ENCODE measurements around the gene PYGO1.
"Not testable (repeated sequence)": the region's sequence is repeated elsewhere in the genome, so short reads cannot be mapped to it uniquely, and the experiment has no call there.

PYGO1 gene

DNA sequence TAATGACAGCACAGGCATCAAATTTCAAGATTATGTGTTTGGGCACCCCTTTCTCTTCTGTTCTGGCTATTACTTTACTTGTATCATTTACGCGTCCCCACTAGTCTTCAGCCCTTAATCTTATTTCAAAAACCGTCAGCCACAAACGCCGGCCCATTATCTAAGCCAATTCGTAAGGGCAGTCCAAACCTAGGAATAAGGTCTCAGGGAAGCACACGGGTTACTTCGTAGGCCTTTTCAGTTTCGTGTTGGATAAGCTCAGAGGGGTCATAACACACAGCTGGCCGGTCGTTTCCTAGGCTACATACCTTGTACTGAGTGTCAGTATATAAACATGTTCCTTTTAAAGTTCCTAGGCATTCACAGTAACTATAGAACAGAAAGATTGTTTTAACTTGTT, 75.0 kb downstream of the PYGO1 start:
- Histone ChIP-seq H3K27ac (ENCODE audit: poor library complexity, severe bottlenecking) (no peak overlapping the region), H3K9me3 (ENCODE audit: severe bottlenecking) (no peaks in the 10 kb centered on the region), H3K36me3 (ENCODE audit: low read depth) (no peaks in the 10 kb centered on the region), H3K4me1 (ENCODE audit: insufficient read depth, poor library complexity, severe bottlenecking) (no peaks in the 10 kb centered on the region), H3K4me3 (ENCODE audit: severe bottlenecking) (no peak overlapping the region), H3K27me3 (ENCODE audit: insufficient read depth, poor library complexity, severe bottlenecking) (no peaks in the 10 kb centered on the region)
- TF ChIP-seq, protein P1, sequence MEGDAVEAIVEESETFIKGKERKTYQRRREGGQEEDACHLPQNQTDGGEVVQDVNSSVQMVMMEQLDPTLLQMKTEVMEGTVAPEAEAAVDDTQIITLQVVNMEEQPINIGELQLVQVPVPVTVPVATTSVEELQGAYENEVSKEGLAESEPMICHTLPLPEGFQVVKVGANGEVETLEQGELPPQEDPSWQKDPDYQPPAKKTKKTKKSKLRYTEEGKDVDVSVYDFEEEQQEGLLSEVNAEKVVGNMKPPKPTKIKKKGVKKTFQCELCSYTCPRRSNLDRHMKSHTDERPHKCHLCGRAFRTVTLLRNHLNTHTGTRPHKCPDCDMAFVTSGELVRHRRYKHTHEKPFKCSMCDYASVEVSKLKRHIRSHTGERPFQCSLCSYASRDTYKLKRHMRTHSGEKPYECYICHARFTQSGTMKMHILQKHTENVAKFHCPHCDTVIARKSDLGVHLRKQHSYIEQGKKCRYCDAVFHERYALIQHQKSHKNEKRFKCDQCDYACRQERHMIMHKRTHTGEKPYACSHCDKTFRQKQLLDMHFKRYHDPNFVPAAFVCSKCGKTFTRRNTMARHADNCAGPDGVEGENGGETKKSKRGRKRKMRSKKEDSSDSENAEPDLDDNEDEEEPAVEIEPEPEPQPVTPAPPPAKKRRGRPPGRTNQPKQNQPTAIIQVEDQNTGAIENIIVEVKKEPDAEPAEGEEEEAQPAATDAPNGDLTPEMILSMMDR (IDR thresholded peaks at IDR 0.05; ENCODE audit: poor library complexity, severe bottlenecking) = no peak
- ATAC-seq (ENCODE audit: low read depth) (no peak), DNase-seq (ENCODE audit: low spot score) (no peak)

- no peak overlapping the region for H3K27ac ChIP-seq (ENCODE audit: poor library complexity, severe bottlenecking)
- ATAC-seq (ENCODE audit: low read depth) (no peak), DNase-seq (ENCODE audit: low spot score) (no peak)
- H3K4me3 ChIP-seq (ENCODE audit: severe bottlenecking) = no peak overlapping the region
- TF ChIP-seq, protein P1 (IDR thresholded peaks at IDR 0.05; ENCODE audit: poor library complexity, severe bottlenecking) = no peak
- H3K4me1 ChIP-seq (ENCODE audit: insufficient read depth, poor library complexity, severe bottlenecking) = no peaks in the 10 kb centered on the region
- no peaks in the 10 kb centered on the region for H3K9me3 ChIP-seq (ENCODE audit: severe bottlenecking)
- H3K27me3 ChIP-seq (ENCODE audit: insufficient read depth, poor library complexity, severe bottlenecking) = no peaks in the 10 kb centered on the region
- no peaks in the 10 kb centered on the region for H3K36me3 ChIP-seq (ENCODE audit: low read depth)
These were observed 80.6 kb downstream of the PYGO1 start for GRCh38 chr15:55507567-55507966.

DNA sequence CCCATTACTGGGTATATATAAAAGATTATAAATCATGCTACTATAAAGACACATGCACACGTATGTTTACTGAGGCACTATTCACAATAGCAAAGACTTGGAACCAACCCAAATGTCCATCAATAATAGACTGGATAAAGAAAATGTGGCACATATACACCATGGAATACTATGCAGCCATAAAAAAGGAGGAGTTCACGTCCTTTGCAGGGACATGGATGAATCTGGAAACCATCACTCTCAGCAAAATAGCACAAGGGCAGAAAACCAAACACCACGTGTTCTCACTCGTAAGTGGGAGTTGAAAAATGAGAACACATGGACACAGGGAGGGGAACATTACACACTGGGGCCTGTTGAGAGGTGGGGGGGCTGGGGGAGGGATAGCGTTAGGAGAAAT, 82.7 kb downstream of the PYGO1 start:
- H3K27me3 ChIP-seq (ENCODE audit: insufficient read depth, poor library complexity, severe bottlenecking); H3K4me3 ChIP-seq (ENCODE audit: severe bottlenecking); H3K4me1 ChIP-seq (ENCODE audit: insufficient read depth, poor library complexity, severe bottlenecking); H3K9me3 ChIP-seq (ENCODE audit: severe bottlenecking); H3K36me3 ChIP-seq (ENCODE audit: low read depth); DNase-seq (ENCODE audit: low spot score); ATAC-seq (ENCODE audit: low read depth); H3K27ac ChIP-seq (ENCODE audit: poor library complexity, severe bottlenecking): not testable (repeated sequence)

DNA sequence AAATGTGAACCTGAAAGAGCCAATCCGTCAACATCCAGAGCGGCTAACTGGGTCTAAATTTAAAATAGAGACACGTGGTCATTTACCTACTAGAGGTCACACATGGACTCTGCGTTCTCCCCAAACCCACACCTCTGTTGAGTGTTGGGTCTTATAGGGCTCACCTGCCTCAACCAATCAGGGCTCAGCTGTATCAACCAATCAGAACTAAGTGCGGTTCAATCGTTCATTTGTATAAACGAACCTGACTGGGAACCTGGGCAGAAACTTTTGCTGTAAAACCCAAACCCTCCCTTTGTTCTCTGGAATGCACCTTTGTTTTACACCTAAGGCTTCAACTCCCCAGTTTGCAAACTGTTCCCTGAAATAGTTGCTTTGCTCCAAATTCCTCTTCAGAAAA, 89.0 kb downstream of the PYGO1 start:
- Histone ChIP-seq H3K36me3 (ENCODE audit: low read depth) (no peaks in the 10 kb centered on the region), H3K27me3 (ENCODE audit: insufficient read depth, poor library complexity, severe bottlenecking) (no peaks in the 10 kb centered on the region), H3K27ac (ENCODE audit: poor library complexity, severe bottlenecking) (no peak overlapping the region), H3K4me3 (ENCODE audit: severe bottlenecking) (peak overlapping the region; percentile 45), H3K4me1 (ENCODE audit: insufficient read depth, poor library complexity, severe bottlenecking) (no peaks in the 10 kb centered on the region), H3K9me3 (ENCODE audit: severe bottlenecking) (no peaks in the 10 kb centered on the region)
- DNase-seq (ENCODE audit: low spot score) (no peak), ATAC-seq (ENCODE audit: low read depth) (no peak)
- TF ChIP-seq, protein P1 (IDR thresholded peaks at IDR 0.05; ENCODE audit: poor library complexity, severe bottlenecking) = no peak

- peak overlapping the region; percentile 41 for H3K27ac ChIP-seq (ENCODE audit: poor library complexity, severe bottlenecking)
- DNase-seq (ENCODE audit: low spot score) = peak; percentile 93
- not testable (repeated sequence) for H3K27me3 ChIP-seq (ENCODE audit: insufficient read depth, poor library complexity, severe bottlenecking); H3K9me3 ChIP-seq (ENCODE audit: severe bottlenecking); H3K36me3 ChIP-seq (ENCODE audit: low read depth); H3K4me1 ChIP-seq (ENCODE audit: insufficient read depth, poor library complexity, severe bottlenecking)
- ATAC-seq (ENCODE audit: low read depth) = peak; percentile 99
- H3K4me3 ChIP-seq (ENCODE audit: severe bottlenecking) = peak overlapping the region; percentile 45
These were observed 89.8 kb downstream of the PYGO1 start for GRCh38 chr15:55498109-55498938.

- Histone ChIP-seq H3K4me1 (ENCODE audit: insufficient read depth, poor library complexity, severe bottlenecking) (no peaks in the 10 kb centered on the region), H3K4me3 (ENCODE audit: severe bottlenecking) (no peak overlapping the region), H3K36me3 (ENCODE audit: low read depth) (no peaks in the 10 kb centered on the region), H3K9me3 (ENCODE audit: severe bottlenecking) (no peaks in the 10 kb centered on the region), H3K27ac (ENCODE audit: poor library complexity, severe bottlenecking) (no peak overlapping the region), H3K27me3 (ENCODE audit: insufficient read depth, poor library complexity, severe bottlenecking) (no peaks in the 10 kb centered on the region)
- TF ChIP-seq, protein P1 (IDR thresholded peaks at IDR 0.05; ENCODE audit: poor library complexity, severe bottlenecking) = no peak
- DNase-seq (ENCODE audit: low spot score) = no peak
- ATAC-seq (ENCODE audit: low read depth) = no peak
These were observed 91.4 kb downstream of the PYGO1 start for GRCh38 chr15:55496716-55497115.

Measured in RWPE2 (cell line).